ENCODE results near the gene CACFD1.
A peak's percentile ranks its signal among the peaks of the same experiment; 100 is the strongest.

Gene CACFD1

DNA sequence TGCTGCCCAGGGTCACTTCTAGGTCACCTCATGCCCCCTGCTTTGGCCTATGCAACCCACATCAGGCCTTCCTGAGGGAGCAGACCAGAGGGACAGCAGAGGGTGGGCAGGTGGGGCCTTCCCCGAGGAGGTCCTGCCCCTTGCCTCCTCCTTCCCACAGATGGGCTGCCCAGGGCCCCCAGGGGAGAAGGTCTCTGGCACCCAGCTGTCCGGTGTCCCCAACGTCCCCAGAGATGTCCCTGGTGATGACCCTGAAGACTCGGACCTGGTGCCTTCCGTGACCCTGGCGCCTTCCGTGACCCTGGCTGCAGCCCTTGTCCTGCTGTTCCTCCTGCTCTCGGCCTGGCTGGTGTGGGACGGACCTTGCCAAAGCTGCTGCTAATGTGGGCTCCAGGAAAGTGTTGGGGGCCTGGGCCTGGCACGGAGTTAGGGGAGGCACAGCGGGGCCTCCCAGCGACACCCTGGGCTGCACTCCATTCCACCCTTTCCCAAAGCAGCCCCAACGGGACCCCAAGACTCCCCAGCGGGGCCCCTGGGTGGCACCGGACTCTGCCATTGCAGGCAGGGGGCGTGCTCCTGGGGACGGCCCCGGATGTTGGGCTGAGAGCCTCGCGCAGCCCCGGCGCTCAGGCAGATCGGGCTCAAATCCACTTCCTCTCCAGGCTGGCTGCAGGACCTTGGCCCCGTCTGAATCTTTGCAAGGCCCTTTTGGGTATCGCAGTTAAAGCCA is 25.9 kb downstream of the CACFD1 start:
- DNase-seq, result no peak

DNA sequence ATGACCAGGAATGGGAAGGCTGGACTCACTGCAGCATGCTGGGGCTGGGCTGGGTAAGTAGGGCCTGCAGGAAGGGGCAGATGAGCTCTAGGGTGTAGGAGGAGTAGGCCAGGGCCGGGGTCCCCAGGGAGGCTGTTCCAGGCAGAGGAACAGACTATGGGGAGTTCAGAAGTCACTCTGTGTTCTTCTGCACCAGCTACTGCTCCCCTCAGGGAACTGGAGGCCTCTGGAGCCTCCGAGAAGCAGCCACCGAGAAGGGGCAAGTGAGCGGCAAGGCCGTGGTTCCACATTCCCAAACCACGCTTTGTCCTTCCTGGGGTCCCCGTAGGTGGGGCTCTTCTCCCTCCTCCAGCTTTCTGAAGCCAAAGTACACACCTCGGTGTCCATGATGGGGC is 27.6 kb downstream of the CACFD1 start:
- no peak for DNase-seq

DNA sequence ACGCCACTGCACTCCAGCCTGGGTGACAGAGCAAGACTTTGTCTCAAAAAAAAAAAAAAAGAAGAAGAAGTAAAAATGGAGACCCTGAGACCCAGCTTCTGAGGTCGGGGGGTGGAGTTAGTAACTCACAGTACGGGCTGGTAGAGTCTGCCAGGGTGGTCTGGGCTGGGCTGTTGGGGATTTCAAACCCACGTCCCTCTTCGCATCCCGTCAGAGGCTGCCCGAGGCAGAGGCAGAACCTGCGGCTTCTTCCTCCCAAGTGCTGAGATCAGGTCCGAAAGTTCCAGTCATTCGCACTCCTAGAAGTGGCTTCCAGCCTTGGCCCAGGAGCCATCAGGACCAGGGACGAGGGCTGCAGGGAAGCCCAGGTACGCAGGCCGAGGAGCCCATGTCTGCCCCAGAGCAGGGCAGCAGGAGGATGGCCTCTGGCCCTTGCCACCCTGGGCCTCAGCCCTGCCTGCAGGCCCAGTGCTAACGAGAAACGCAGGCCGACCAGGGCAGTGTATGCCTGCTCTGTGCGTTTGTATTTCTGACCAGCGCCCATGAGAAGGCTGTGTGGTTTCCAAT is 29.0 kb downstream of the CACFD1 start:
- DNase-seq, result no peak

DNA sequence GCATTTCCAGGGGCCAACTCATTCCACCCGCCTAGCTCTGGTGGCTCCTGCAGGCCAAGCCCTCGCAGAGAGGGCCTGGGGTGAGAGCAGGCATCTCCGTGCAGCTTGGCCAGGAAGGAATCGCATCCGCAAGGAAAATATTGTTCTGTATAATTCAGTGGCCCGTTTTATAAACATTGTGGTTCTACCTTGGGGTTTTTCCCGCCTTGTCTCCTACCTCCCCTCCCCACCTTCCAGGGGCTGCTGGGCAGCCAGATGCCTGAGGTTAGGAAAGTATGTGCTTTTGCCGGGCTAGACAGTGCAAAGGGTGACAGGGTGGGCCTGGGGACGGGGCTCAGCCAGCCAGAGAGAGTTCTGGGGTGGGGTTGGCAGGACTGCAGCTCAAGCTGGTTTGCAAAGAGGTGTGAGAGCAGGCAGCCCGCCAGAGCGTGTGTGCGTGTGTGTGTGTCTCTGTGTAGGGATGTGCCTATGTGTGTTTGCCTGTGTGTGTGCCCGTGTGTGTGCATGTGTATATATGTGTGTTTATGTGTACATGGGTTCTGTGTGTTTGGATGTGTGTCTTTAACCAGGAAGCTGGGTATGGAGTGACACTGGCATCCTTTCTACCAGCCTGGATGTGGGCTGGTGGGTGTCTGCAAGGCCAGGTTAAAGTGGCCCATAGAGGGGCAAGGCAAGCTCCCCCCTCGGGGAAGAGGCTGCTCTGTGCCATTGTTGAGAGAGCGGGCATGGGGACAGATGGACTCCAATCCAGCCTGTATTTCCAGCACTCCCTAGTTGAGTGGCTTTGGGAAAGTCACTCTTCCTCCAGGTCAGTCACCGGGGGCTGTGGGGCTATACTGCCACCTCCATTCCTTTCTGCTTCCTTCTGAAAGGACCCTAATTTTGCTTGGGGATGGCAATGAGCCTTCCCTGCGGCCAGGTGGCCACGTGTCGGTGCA is 29.7 kb downstream of the CACFD1 start:
- DNase-seq, result no peak

DNA sequence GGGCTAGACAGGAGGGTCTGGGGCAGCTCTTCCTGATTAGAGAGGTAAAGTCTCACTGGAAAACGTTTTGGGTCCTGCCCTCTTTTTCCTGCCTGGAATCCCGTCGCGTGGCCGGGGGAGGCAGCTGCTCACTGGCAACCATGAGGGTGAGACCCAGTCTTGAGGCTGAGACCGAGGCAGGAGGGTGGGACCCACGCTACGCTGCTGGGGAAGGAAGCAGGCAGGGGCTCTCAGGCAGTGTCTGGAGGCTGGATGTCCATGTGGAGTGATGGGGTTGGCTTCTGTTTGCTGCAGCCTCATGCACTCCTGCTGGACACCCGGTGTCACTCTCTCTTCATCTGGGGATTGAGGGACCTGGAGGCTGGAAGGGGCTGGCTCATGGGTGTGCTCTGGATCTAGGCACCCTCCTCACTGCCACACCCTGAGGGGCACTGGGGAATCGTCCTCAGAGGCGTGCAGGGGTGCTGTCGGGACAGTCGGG is 30.5 kb downstream of the CACFD1 start:
- no peak for DNase-seq

DNA sequence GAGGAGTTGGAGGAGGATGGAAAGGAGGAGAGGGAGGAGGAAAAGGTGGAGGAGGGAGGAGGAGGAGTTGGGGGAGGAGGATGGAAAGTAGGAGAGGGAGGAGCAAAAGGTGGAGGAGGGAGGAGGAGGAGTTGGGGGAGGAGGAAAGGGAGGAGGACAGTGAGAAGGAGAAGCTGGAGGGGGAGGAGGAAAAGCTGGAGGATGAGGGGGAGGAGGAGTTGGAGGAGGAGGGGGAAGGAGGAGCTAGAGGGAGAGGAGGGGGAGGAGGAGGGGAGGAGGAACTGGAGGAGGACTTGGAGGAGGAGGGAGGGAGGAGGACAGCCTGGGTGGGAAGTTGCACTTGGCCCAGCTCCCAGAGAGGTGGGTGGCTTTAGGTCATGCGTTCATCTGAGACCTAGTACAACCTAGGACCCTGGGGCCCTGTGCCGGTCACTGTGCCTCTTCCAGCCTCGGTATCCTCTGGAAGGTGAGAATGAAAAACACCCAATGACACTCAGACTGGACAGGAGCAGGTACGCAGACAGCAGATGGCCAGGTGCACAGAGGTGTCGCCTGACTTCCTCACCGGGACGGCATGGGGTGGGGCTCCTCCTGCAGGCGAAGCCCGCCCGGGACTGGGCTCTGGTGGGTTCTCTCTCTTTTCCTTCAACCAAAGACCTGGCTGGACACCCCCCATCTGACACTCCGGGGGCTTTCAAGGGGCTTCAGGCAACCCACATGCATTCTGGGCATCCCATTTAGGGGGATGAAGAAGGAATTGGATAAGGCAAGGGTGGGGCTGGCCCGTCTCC is 31.3 kb downstream of the CACFD1 start:
- no peak for DNase-seq

DNA sequence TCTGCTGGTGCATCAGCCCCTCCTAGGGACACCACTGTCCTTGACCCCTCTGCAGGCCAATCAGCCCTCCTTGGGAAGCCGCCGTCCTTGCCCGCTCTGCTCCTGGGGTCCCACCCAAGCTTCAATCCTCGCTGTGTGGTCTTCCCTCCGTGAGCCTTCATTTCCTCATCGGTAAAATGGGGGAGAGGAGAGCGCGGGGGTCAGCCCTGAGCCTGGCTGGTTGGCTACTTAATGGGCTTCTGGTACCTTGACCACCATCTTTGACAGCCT is 31.8 kb downstream of the CACFD1 start:
- no peak for DNase-seq

DNA sequence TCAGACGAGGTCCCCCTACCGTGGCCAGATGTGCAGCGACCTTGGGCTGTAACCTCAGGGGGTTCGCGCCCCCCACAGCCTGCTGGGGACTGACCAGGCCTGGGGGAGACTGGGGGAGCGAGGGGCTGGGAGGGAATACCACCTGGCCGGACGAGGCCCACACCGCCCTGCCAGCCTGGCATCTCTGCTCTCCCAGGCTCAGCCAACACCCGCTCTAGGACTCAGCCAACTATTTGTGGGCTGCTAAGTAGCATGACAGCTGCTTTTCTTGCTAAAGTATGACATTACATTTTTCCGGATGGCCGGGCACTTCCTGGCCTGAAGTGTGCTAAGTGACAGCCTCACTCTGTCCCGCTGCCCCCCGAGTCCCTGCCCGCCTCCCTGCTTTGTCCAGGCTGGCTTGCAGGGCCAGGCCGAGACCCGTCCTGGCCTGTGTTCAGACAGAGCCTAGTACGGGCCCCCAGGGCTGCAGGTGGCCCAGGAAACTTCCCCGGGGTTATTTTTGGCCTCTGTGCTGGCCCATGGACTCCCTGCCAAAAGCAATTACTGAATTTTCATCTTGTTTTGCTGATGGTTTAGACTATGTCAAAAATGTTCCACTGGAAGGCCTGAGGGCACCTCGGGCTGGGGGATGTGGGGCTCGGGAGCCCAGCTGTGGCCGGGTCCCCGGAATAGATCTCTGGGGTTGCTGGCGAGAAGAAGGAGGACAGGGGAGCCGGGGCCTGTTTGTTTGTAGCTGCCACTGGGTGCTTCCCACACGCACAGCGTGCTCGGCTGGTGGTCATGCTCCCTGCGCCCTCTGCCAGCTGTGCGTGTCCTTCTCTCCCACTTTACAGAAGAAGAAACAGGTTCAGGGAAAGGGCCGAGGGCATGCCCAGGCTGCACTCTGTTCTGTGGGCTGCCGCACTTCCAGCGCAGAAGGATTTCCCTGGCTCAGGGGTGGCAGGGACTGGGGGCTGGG is 32.6 kb downstream of the CACFD1 start:
- peak; percentile 82 for DNase-seq

DNA sequence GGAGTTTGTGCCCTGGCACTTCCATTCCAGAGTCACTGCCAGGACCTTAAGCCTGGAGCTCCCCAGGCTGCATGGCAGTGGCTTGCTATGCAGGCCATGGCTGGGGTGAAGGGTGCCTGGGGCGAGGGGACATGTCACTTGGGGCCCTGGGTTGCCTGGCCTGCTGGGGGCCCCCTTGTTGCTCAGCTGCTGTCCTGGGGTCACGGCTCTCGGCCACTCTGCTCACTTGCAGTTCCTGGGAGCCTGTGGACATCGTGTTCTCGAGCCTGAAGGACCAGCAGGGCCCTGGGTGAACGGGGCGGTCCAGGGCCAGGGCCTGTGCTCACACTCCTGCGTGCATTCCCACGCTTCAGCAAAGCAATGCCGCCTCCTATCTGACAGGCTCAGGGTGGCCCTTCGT is 33.6 kb downstream of the CACFD1 start:
- DNase-seq, result no peak

DNA sequence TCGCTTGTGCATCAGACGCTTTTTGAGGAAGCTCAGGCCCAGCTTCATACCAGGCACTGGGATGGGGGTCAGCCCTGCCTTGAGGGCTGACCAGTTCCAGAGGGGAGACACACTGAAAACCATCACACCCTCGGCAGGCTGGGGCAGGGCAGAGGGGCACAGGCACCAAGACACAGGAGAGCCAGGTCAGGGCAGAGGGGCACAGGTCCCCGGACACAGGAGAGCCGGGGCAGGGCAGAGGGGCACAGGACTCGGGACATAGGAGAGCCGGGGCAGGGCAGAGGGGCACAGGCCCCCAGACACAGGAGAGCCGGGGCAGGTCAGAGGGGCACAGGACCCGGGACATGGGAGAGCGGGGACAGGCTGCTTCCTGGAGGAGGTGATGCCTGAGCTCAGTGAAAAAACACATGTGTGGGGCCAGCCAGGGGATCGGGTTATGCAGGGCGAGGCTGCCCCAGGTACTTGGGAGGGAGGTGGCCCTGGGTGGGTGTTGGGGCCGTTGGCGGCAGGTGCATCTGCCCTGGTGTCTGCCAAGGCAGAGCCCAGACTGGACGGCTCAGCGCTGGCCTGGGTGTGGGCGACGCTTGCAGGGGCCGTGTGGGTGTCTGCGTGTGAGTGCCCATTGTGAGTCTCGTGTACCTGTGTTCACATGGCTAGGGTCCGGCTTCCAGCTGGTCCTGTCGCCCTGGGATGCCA is 34.2 kb downstream of the CACFD1 start:
- no peak for DNase-seq

DNA sequence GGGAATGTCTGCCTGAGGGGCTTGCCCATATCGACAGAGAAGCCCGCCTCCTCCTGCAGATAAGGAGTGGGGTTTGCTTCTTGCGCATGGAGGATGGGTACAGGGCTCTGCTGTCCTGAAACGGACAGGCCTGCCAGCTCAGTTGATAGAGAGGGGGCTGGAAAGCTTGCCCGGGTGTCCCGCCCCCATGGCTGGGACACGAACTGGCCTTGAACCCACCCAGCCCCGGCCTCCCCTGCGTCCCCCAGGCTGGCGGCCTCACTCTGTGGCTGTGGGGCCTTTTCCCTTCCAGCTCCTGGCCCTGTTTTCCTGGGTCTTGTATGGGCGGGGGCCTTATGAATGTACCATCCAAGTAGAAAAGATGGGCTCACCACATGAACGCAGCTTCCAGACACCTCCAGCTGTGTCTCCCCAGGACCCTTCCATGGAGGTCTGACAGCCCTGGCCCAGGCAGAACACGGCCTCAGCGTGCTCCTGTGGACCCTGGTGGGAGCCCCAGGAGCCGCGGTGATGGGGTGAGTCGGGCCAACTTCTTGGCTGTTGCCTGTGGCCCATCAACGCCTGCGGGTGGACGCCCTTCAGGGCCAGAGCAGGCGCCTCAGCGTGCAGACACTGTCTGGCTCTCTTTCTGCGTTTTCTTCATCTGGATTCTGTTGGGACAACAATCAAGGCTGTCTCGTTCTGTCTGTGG is 35.0 kb downstream of the CACFD1 start:
- no peak for DNase-seq

DNA sequence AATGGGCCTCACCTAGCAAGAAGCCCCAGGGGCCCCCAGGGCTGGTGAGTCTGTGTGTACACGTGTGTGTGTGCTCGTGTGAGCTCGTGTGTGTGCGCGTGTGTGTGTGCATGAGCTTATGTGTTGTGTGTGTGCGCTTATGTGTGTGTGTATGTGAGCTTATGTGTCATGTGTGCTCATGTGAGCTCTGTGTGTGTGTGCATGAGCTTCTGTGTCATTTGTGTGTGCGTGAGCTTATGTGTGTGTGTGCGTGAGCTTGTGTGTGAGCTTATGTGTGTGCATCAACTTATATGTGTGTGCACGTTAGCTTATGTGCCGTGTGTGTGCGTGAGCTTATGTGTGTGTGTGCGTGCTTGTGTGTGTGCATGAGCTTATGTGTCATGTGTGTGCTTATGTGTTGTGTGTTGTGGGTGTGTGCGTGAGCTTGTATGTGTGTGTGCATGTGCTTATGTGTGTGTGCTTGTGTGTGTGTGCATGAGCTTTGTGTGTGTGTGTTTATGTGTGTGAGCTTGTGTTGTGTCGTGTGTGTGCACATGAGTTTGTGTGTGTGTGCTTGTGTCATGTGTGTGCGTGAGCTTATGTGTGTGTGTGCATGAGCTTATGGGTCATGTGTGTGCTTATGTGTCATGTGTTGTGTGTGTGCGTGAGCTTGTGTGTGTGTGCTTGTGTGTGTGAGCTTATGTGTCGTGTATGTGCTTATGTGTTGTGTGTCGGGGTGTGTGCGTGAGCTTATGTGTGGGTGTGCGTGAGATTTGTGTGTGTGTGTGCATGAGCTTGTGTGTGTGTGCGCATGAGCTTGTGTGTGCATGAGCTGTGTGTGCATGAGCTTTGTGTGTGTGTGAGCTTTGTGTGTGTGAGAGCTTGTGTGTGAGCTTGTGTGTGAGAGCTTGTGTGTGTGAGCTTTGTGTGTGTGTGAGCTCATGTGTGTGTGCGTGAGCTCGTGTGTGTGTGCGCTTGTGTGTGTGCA is 35.8 kb downstream of the CACFD1 start:
- DNase-seq, result no peak

DNA sequence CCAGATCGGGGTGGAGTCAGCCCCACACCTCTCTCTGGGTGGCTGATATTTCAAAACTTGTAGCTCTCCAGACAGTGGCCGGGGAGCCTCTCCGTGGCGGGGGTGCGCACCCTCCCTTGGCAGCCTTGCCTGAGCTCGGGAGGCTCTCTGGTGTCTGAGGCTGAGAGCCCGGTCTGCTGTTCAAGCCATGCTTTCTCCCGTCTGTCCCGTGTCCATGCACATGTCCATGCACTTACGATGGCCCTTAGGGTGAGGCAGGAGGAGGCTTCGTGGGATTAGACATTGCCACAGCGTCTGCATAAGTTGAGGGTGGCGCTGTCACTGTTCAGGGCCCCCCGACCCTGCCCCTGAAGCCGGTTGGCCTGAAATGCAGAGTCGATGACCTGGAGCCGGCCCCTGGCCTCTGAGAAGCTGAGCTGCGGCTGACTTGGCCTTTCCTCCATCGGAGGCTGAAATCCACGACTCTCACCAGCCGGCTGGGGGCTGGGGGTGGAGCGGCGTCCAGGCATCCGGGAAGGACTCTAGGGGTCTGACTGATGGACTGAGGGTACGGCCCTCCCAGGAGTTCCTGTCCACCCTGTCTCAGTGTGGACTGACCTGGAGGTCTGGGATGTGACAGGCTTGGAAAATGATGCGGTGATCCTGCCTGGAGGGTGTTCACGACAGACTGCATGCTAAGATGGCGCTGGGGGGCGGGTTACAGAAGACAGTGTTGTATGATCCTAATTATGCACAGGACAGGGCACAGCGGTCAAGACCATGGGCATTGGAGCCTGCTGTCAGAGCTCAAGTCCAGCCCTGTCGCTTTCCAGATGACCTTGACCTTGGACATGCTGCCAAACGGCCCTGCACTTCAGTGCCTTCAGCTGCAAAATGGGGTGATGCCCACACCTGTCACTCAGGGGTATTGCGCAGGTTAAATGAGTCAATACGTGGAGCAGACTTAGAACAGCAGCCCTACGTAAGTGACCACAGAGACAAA is 37.4 kb downstream of the CACFD1 start:
- DNase-seq, result no peak

DNA sequence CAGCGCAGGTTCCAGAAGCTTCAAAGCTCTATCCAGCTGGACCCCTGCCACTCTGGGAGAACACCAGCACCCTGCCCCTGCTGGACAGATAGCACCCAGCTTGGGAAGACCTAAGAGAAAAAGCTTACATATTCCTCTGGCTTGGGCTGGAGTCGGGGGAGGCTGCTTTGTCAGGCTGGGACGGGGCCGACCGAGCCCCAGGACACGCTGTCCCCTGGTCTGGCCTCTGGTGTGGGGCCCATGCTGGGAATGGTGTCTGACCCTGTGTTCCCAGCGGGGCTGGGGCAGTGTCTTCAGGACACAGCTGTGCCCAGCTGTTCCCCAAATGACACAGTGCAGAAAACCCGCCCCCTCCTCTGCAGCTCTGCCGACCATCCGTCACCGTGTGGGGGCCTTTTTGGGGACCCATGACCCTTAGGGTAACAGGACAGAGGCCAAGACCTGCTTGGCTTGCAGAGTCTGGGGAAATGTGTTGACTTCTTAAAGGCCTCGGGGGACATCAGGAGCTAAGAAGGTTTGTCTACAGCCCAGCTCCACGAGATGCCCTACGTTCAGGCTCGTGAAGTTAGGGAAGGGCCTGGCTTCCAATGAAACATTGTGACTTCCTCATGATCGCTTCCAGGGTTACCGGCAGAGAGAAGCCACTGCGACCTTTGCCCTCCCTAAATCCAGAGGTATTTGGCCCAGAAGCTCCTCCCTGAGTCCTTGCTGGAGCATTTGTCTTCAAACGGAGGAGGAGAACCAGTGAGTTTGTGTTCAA is 39.5 kb downstream of the CACFD1 start:
- no peak for DNase-seq

DNA sequence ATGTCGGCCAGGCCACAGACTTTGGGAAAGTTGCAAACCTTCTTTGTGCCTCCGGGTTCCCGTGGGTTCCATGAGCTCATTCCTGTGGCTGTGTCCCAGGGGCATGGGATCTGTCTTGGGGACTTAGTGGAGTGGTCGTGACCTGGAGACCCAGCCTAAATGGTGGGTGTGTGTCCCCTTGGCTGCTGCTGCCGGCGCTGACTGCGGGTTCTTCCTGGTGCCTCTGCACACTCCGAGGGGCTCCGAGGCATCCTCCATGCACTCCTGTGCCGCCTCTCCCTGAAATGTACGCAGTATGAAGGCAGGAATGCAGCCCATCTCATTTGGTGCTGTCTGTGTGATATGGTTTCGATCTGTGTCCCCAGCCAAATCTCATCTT is 40.1 kb downstream of the CACFD1 start:
- no peak for DNase-seq

DNA sequence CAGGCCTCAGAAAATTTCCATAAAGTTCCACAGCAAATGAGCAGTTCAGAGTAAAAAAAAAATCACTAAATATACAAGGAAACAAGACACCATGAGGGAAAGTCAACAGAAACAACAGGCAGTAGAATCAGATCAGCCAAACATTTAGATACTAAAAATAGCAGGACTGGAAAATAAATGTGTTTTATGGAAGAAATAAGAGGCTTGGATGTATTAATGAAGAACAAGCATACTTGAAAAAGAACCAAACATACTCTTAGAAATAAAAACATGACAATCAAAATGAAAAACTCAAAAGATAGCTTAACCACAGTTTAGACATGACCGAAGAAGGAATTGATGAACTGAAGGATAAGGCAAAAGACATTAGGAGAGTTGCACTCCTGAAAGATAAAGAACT is 42.3 kb downstream of the CACFD1 start:
- DNase-seq, result no peak

DNA sequence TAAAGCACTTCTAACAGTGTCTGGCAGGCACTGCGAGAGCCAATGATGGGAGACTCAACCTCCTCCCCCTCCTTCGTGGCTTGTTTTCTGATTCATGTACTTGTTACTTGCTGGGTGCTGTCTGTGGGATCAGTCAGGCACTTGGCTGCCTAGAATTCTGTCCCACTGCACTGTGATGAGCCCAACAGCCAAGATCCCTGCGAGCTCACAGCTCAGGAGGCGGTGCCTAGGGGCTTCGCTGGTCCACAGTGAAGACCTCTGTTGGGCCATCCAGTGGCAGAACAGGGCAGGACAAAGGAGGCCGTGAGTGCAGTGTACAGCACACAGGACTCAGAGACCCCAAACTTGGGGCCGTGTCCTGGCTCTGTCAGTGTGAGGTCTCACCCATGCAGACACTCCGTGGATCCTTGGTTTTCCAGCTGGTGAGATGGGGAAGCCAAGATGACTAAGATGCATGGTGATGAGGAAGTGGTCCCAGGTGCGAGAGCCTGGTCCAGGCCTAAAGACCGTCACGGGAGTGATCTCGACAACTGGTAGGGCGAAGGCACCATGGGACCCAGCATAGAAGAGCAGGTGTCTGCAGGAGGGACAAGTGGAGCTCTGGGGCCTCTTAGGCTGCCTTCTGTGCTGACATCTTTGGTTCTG is 45.5 kb downstream of the CACFD1 start:
- no peak for DNase-seq
